Stimulated activated naive CD8-positive, alpha-beta T cell treated with anti-CD3 and anti-CD28 coated beads, Interleukin-15, amount 100 ng/mL, for 72 hours (primary cell): ENCODE results near the gene PSMC3IP.
"Not testable (repeated sequence)": the region's sequence is repeated elsewhere in the genome, so short reads cannot be mapped to it uniquely, and the experiment has no call there.

ENCODE experiments used
- ATAC-seq: fragments of 150-1000 bp; cut with Tn5 transposase; 2 replicates; pipeline ENCODE4 v1.10.0; 2021; ENCODE audit warnings: mild to moderate bottlenecking, moderate library complexity
- DNase-seq, 2 donors: peaks; one replicate each; pipeline ENCODE4 v3.0.0; 2021 to 2022
- H3K27ac Mint-ChIP-seq, 2 donors: one replicate each; pipeline ENCODE4 v1.8.0; 2022; ENCODE audit warnings: mild to moderate bottlenecking in 2 of 2, mixed read lengths in 2 of 2, moderate library complexity in 2 of 2
- H3K27me3 Mint-ChIP-seq: one replicate; pipeline ENCODE4 v1.8.0; 2022; ENCODE audit warnings: mixed read lengths
- H3K4me1 Mint-ChIP-seq: one replicate; pipeline ENCODE4 v1.8.0; 2022; ENCODE audit warnings: mild to moderate bottlenecking, mixed read lengths
- H3K4me3 Mint-ChIP-seq, 2 donors: one replicate each; pipeline ENCODE4 v1.8.0; 2022; ENCODE audit warnings: mild to moderate bottlenecking in 2 of 2, mixed read lengths in 2 of 2, moderate library complexity in 1 of 2
- H3K9me3 Mint-ChIP-seq, 2 donors: one replicate each; pipeline ENCODE4 v1.8.0; 2022; ENCODE audit warnings: mixed read lengths in 2 of 2

Gene PSMC3IP

GRCh38 chr17:42555122-42555622, 22.4 kb downstream of the PSMC3IP start:
- Mint-ChIP-seq H3K4me3 (peak overlapping the region; percentile 91 to 97), H3K4me1 (peaks cover 42% of the 10 kb centered on the region), H3K9me3 (no peaks in the 10 kb centered on the region), H3K27me3 (no peaks in the 10 kb centered on the region), H3K27ac (peak overlapping the region; percentile 95 to 98)
- ATAC-seq (peak; percentile 9), DNase-seq (no peak)

- Mint-ChIP-seq H3K4me1 (peaks cover 42% of the 10 kb centered on the region), H3K27ac (peak overlapping the region; percentile 95 to 98), H3K4me3 (peak overlapping the region; percentile 91 to 97), H3K27me3 (no peaks in the 10 kb centered on the region), H3K9me3 (no peaks in the 10 kb centered on the region)
- DNase-seq (peak; percentile 76 to 85), ATAC-seq (peak; percentile 93)
These were observed 23.0 kb downstream of the PSMC3IP start for GRCh38 chr17:42554250-42555121.

DNA sequence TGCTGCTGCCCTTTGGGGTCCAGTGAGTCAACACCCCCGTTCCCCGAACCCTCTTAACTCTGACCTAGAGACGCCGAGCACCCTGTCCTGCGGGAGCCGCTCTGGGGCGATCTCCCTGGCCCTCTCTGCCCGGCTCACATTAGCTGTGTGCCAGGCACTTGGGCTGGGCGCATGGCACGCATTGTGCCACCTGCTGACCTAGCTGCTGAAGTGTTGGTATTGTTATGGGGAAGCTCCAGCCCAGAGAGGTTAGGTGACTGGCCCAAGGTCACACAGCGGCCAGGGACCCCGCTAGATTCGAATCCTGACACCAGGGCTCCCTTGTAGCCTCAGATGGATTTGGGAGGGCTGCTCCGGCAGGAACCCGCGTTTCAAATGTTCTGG, 23.7 kb downstream of the PSMC3IP start:
- no peaks in the 10 kb centered on the region for H3K9me3 Mint-ChIP-seq
- DNase-seq, result no peak
- peak overlapping the region; percentile 91 to 97 for H3K4me3 Mint-ChIP-seq
- peak; percentile 37 for ATAC-seq
- H3K27ac Mint-ChIP-seq, result peak overlapping the region; percentile 84 to 95
- no peaks in the 10 kb centered on the region for H3K27me3 Mint-ChIP-seq
- H3K4me1 Mint-ChIP-seq, result peaks cover 48% of the 10 kb centered on the region

- no peak for ATAC-seq
- H3K9me3 Mint-ChIP-seq, result no peaks in the 10 kb centered on the region
- no peak for DNase-seq
- H3K27ac Mint-ChIP-seq, result peak overlapping the region in 1 of 2 donors; percentile 88
- H3K4me3 Mint-ChIP-seq, result peak overlapping the region; percentile 91 to 97
- H3K27me3 Mint-ChIP-seq, result no peaks in the 10 kb centered on the region
- H3K4me1 Mint-ChIP-seq, result peaks cover 51% of the 10 kb centered on the region
These were observed 24.2 kb downstream of the PSMC3IP start for GRCh38 chr17:42553161-42553818.

- Mint-ChIP-seq H3K27ac (peak within 1 kb of the TSS; percentile 84 to 88), H3K4me3 (peak within 1 kb of the TSS; percentile 91 to 97), H3K4me1 (peaks cover 51% of the 10 kb centered on the region)
- ATAC-seq, H3K9me3 Mint-ChIP-seq, H3K27me3 Mint-ChIP-seq, DNase-seq: not testable (repeated sequence)
These were observed 24.8 kb downstream of the PSMC3IP start, which contains the start of gene HSD17B1 for GRCh38 chr17:42552736-42553135. HSD17B1 (plus strand) TSS chr17:42552923; CDS start chr17:42552934, 11 bp downstream.

DNA sequence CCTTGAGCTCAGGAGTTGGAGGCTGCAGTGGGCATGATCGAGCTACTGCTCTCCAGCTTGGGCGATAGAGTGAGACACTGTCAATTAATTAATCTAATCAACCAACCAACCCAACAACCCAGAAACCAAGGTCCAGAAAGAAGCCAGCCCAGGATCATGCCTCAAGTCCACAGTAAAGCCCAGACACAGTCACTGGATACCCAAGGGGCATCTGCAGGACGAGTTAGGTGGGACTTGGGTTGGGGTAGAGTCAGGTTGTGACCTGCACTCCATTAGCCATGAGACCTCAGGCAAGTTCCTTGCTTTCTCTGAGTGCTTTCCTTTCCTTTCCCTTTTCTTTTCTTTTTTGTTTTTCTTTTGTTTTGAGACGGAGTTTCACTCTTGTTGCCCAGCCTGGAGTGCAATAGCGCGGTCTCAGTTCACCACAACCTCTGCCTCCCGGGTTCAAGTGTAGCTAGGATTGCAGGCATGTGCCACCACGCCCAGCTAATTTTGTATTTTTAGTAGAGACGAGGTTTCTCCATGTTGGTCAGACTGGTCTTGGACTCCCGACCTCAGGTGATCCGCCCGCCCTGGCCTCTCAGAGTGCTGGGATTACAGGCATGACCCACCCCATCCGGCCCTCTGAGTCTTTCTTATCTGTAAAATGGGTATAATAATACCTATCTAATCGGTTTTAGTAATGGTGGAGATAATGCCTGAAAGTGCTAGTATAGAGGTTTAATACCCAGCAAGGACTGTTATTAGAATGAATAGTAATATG, 28.4 kb downstream of the PSMC3IP start:
- H3K4me1 Mint-ChIP-seq, result peaks cover 38% of the 10 kb centered on the region
- no peak overlapping the region for H3K27ac Mint-ChIP-seq
- no peaks in the 10 kb centered on the region for H3K27me3 Mint-ChIP-seq
- no peaks in the 10 kb centered on the region for H3K9me3 Mint-ChIP-seq
- no peak for ATAC-seq
- peak overlapping the region; percentile 6 to 48 for H3K4me3 Mint-ChIP-seq
- no peak for DNase-seq

DNA sequence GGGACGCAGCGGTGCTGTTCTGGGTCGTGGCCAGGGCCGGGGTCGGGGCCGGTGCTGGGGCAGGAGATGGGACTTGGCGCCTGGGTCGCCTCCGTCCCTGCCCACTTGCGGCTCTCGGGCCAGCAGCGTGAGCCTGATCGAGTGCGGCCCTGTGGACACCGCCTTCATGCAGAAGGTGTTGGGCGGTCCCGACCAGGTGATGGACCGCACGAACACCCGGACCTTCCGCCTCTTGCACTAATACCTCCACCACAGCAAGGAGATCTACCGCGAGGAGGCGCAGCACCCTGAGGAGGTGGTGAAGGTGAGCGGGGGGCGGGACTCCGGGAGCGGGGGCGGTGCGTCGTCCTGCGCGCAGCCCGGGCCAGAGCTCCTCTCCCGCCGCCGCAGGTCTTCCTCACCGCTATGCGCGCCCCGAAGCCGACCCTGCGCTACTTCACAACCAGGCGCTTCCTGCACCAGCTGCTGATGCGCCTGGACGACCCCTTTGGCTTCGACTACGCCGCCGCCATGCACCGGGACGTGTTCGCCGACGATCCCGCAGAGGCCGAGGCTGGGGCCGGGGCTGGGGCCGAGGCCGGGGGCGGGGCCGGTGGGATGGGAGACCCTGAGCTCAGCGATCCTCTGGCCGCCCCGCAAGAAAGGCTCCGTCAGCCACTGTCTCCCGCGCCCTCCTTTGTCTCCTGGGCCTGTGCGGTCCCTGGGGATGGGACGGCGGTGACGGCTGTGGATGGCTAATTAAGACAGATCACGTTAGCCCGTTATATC, 29.3 kb downstream of the PSMC3IP start:
- DNase-seq (peak; percentile 75 to 78), ATAC-seq (peak; percentile 82)
- Mint-ChIP-seq H3K27me3 (no peaks in the 10 kb centered on the region), H3K4me3 (peak overlapping the region; percentile 6 to 48), H3K9me3 (no peaks in the 10 kb centered on the region), H3K4me1 (peaks cover 30% of the 10 kb centered on the region), H3K27ac (peak overlapping the region in 1 of 2 donors; percentile 81)

GRCh38 chr17:42547698-42548069, 29.8 kb downstream of the PSMC3IP start:
- DNase-seq, result no peak
- Mint-ChIP-seq H3K9me3 (no peaks in the 10 kb centered on the region), H3K4me3 (peak overlapping the region in 1 of 2 donors; percentile 48), H3K4me1 (peaks cover 30% of the 10 kb centered on the region), H3K27me3 (no peaks in the 10 kb centered on the region), H3K27ac (peak overlapping the region in 1 of 2 donors; percentile 81)
- ATAC-seq, result no peak

GRCh38 chr17:42547001-42547461, 30.5 kb downstream of the PSMC3IP start:
- H3K27me3 Mint-ChIP-seq, result no peaks in the 10 kb centered on the region
- no peaks in the 10 kb centered on the region for H3K9me3 Mint-ChIP-seq
- peaks cover 25% of the 10 kb centered on the region for H3K4me1 Mint-ChIP-seq
- H3K4me3 Mint-ChIP-seq, result peak overlapping the region in 1 of 2 donors; percentile 32
- no peak overlapping the region for H3K27ac Mint-ChIP-seq
- ATAC-seq (no peak), DNase-seq (no peak)

DNA sequence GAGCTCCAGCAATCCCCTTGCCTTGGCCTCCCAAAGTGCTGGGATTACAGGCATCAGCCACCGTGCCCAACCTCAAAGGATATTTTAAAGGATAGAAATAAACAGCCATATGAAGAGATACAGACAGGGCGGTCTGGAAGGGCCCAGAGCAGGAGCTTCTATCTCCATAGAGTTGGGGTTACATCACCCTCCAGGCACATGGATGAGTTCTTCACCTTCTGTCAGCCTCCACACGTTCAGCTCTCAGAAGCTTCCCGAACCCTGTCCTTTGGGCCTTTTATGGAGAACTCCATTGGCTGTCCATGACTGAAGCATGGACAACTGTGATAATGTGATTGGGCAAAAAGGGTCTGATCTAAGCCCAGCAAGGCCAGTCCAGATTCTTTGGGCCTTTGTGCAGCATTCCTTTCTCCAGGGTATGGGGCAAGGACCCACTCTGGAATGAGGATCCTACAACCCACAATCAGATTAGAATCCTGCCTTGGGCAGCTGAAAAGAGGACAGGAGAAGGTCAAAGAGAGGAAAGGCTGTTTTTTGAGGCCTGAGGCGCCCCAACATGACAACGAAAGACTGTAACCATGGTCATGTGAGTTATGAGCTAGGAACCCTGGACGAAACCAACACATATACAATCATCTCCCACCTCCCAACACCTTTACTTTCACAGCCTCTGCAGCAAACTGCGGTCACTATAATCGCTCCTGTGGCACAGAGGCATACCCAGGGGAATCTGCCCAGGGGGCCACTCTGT, 31.6 kb downstream of the PSMC3IP start:
- not testable (repeated sequence) for DNase-seq, H3K4me3 Mint-ChIP-seq, H3K27me3 Mint-ChIP-seq, H3K27ac Mint-ChIP-seq, ATAC-seq, H3K9me3 Mint-ChIP-seq
- H3K4me1 Mint-ChIP-seq, result peaks cover 35% of the 10 kb centered on the region

- DNase-seq, result no peak
- H3K4me3 Mint-ChIP-seq, result no peak overlapping the region
- no peak overlapping the region for H3K27ac Mint-ChIP-seq
- peaks cover 45% of the 10 kb centered on the region for H3K4me1 Mint-ChIP-seq
- no peaks in the 10 kb centered on the region for H3K27me3 Mint-ChIP-seq
- ATAC-seq, result no peak
- H3K9me3 Mint-ChIP-seq, result no peaks in the 10 kb centered on the region
These were observed 32.6 kb downstream of the PSMC3IP start for GRCh38 chr17:42544874-42545283.

- ATAC-seq (no peak), DNase-seq (no peak)
- Mint-ChIP-seq H3K9me3 (no peaks in the 10 kb centered on the region), H3K27ac (peak overlapping the region in 1 of 2 donors; percentile 27), H3K4me1 (peaks cover 45% of the 10 kb centered on the region), H3K27me3 (no peaks in the 10 kb centered on the region), H3K4me3 (no peak overlapping the region)
These were observed 34.1 kb downstream of the PSMC3IP start for GRCh38 chr17:42543190-42544079.
